HepG2 (cell line): ENCODE measurements around the gene RPL19.

ENCODE experiments used
- CREM ChIP-seq, 2 experiments: sonication (generic) in 1 of 2; formaldehyde crosslinking in 1 of 2; IDR thresholded peaks; 2 replicates each; pipeline versions ENCODE4 v1.4.0 to v1.6.1; 2016 to 2020; ENCODE audit warnings: antibody characterized with exemption in 1 of 2, mild to moderate bottlenecking in 1 of 2, missing genetic modification reagents in 1 of 2
- HDAC2 ChIP-seq: sonication (generic); formaldehyde crosslinking; IDR thresholded peaks from 2 replicates; pipeline ENCODE4 v1.4.0; 2020; ENCODE audit warnings: missing genetic modification reagents
- HNRNPUL1 ChIP-seq: fragments of 200-400 bp; formaldehyde crosslinking; IDR thresholded peaks from 2 replicates; pipeline ENCODE4 v1.6.1; 2017; ENCODE audit warnings: low read depth, mild to moderate bottlenecking, low read length, moderate library complexity
- NFRKB ChIP-seq: fragments of 450-650 bp; IDR thresholded peaks from 2 replicates; pipeline ENCODE4 v1.6.1; 2017
- POLR2A ChIP-seq, 2 experiments: IDR thresholded peaks; 2 replicates each; pipeline ENCODE4 v1.6.1; 2011; ENCODE audit warnings: low read depth in 2 of 2, low read length in 2 of 2, mild to moderate bottlenecking in 1 of 2, moderate library complexity in 1 of 2; ENCODE audit not compliant: insufficient read depth in 1 of 2
- RFX5 ChIP-seq: IDR thresholded peaks from 2 replicates; pipeline ENCODE4 v1.6.1; 2011; ENCODE audit warnings: low read depth, low read length, improper control_type of control experiment
- ZNF431 ChIP-seq: sonication (generic); formaldehyde crosslinking; IDR thresholded peaks from 2 replicates; pipeline ENCODE4 v1.9.0; 2022; ENCODE audit warnings: missing genetic modification reagents, low read depth, mild to moderate bottlenecking, borderline replicate concordance
- ZSCAN31 ChIP-seq: sonication (generic); formaldehyde crosslinking; IDR thresholded peaks from 2 replicates; pipeline ENCODE4 v1.5.0; 2020; ENCODE audit warnings: low read depth, mild to moderate bottlenecking, missing genetic modification reagents
- TF ChIP-seq, protein P1 (sequence below): sonication (generic); formaldehyde crosslinking; IDR thresholded peaks from 2 replicates; pipeline ENCODE4 v1.9.0; 2021; ENCODE audit warnings: missing genetic modification reagents, mild to moderate bottlenecking, borderline replicate concordance

DNA sequence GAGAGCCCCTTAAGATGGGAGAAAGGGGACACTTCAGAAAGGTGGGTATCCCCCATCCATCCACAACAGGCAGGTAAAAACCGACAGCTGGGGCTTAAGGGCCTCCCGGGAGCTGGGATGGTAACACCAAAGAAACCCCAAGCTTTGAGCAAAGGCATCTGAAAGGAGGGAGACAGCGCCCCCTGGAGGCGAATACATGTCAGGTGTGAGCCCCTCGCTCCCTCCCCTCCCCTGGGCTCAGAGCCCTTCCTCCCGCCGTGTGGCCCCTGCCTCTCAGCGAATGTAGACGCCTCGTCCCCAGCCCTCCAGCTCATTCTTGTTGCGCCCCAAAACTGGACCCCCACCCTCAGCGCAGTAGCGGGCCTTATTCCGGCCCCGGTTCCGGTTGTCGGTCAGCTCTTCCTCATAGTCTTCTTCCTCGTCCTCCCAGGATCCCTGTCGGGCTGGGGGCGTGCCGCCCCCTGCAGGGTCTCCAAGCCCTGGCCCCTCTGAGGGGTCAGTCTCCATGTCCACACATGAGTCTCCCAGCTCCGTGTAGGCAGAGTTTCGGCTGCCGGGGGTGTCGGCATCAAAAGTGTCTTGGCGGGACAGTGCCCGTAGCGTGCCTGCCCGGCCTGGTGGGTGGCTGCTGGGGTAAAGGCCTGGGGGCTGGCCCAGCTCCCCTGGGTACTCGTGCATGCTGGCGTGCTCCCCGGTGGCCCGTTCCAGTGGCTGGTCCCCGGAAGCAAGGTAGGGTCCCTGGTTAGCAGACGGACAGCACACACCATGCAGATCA, 25.0 kb upstream of the RPL19 start:
- TF ChIP-seq, protein P1, sequence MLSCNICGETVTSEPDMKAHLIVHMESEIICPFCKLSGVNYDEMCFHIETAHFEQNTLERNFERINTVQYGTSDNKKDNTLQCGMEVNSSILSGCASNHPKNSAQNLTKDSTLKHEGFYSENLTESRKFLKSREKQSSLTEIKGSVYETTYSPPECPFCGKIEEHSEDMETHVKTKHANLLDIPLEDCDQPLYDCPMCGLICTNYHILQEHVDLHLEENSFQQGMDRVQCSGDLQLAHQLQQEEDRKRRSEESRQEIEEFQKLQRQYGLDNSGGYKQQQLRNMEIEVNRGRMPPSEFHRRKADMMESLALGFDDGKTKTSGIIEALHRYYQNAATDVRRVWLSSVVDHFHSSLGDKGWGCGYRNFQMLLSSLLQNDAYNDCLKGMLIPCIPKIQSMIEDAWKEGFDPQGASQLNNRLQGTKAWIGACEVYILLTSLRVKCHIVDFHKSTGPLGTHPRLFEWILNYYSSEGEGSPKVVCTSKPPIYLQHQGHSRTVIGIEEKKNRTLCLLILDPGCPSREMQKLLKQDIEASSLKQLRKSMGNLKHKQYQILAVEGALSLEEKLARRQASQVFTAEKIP (CRISPR knock-in tag): no peak
- TF ChIP-seq CREM (IDR thresholded peaks at IDR 0.05) (no peak), CREM (CRISPR knock-in tag; IDR thresholded peaks at IDR 0.05) (no peak), ZSCAN31 (CRISPR knock-in tag) (no peak), POLR2A (IDR thresholded peaks at IDR 0.05; ENCODE audit: insufficient read depth in 1 of 2, low read depth in 2 of 2, low read length in 2 of 2) (no peak), NFRKB (no peak), HNRNPUL1 (no peak), RFX5 (no peak), ZNF431 (no peak), HDAC2 (no peak)
